T-helper 17 cell (primary cell): ENCODE data around the gene AUTS2. TPM values are rescaled to one million over a fixed set of nuclear protein-coding genes. Genes with fewer than 3 reads are reported as not detected.
"Not testable (repeated sequence)": the region's sequence is repeated elsewhere in the genome, so short reads cannot be mapped to it uniquely, and the experiment has no call there.

Experiments used
- ATAC-seq: fragments of 150-1000 bp; cut with Tn5 transposase; 2 replicates; pipeline ENCODE4 v1.10.0; 2021; ENCODE audit warnings: mild to moderate bottlenecking, moderate library complexity
- DNase-seq, 3 donors: peaks; one replicate each; pipeline versions ENCODE4 v3.0.0 to v3.0.0-alpha.2; 2020 to 2021
- H3K9me3 ChIP-seq: one replicate; pipeline ENCODE4 v1.7.0; 2013; ENCODE audit warnings: low read length, mild to moderate bottlenecking; ENCODE audit not compliant: control insufficient read depth, poor library complexity, severe bottlenecking
- H3K27ac Mint-ChIP-seq: one replicate; pipeline ENCODE4 v1.8.0; 2022; ENCODE audit warnings: mild to moderate bottlenecking, moderate library complexity, mixed read lengths
- H3K27me3 Mint-ChIP-seq: one replicate; pipeline ENCODE4 v1.8.0; 2022; ENCODE audit warnings: mixed read lengths
- H3K36me3 Mint-ChIP-seq: one replicate; pipeline ENCODE4 v1.8.0; 2022; ENCODE audit warnings: low read depth, mixed read lengths
- H3K4me1 Mint-ChIP-seq: one replicate; pipeline ENCODE4 v1.8.0; 2022; ENCODE audit warnings: mild to moderate bottlenecking, mixed read lengths
- H3K4me3 Mint-ChIP-seq: one replicate; pipeline ENCODE4 v1.8.0; 2022; ENCODE audit warnings: mild to moderate bottlenecking, moderate library complexity, mixed read lengths
- total RNA-seq, 4 donors: library from RNA in 2 of 4; stranded (reverse) in 2 of 4; gene quantifications; one replicate each; pipeline ENCODE4 v1.2.3 and lab custom pipeline; 2022 to 2026

Gene AUTS2
- total RNA-seq, 2 donors from 2014 or later: 84.2 to 89.5 TPM

GRCh38 chr7:70636169-70636568 lies 1037.9 kb downstream of the AUTS2 start:
- no peak overlapping the region for H3K4me3 Mint-ChIP-seq
- ATAC-seq: no peak
- no peaks in the 10 kb centered on the region for H3K9me3 ChIP-seq
- peaks cover 9% of the 10 kb centered on the region for H3K4me1 Mint-ChIP-seq
- H3K27ac Mint-ChIP-seq: no peak overlapping the region
- DNase-seq: no peak
- no peaks in the 10 kb centered on the region for H3K36me3 Mint-ChIP-seq
- H3K27me3 Mint-ChIP-seq: no peaks in the 10 kb centered on the region

- no peak for DNase-seq
- Mint-ChIP-seq H3K36me3 (no peaks in the 10 kb centered on the region), H3K4me3 (no peak overlapping the region), H3K4me1 (peaks cover 9% of the 10 kb centered on the region), H3K27ac (no peak overlapping the region), H3K27me3 (no peaks in the 10 kb centered on the region)
- H3K9me3 ChIP-seq: no peaks in the 10 kb centered on the region
- ATAC-seq: no peak
These were observed 1039.5 kb downstream of the AUTS2 start for GRCh38 chr7:70637726-70638125.

GRCh38 chr7:70638158-70639107 lies 1040.2 kb downstream of the AUTS2 start:
- ATAC-seq: no peak
- no peaks in the 10 kb centered on the region for H3K36me3 Mint-ChIP-seq

GRCh38 chr7:70640266-70640833 lies 1042.1 kb downstream of the AUTS2 start:
- no peak overlapping the region for H3K4me3 Mint-ChIP-seq
- peaks cover 4% of the 10 kb centered on the region for H3K4me1 Mint-ChIP-seq

More at GRCh38 chr7:70638158-70639107, 1040.2 kb downstream of the AUTS2 start:
- no peak for DNase-seq
- Mint-ChIP-seq H3K27me3 (no peaks in the 10 kb centered on the region), H3K4me3 (no peak overlapping the region), H3K4me1 (peaks cover 9% of the 10 kb centered on the region), H3K27ac (no peak overlapping the region)
- no peaks in the 10 kb centered on the region for H3K9me3 ChIP-seq

GRCh38 chr7:70641882-70642281 lies 1043.6 kb downstream of the AUTS2 start:
- no peaks in the 10 kb centered on the region for H3K9me3 ChIP-seq
- Mint-ChIP-seq H3K27ac (no peak overlapping the region), H3K4me3 (no peak overlapping the region), H3K36me3 (no peaks in the 10 kb centered on the region), H3K27me3 (no peaks in the 10 kb centered on the region), H3K4me1 (peaks cover 4% of the 10 kb centered on the region)
- no peak for DNase-seq
- ATAC-seq: no peak

More at GRCh38 chr7:70640266-70640833, 1042.1 kb downstream of the AUTS2 start:
- H3K27me3 Mint-ChIP-seq: no peaks in the 10 kb centered on the region
- H3K9me3 ChIP-seq: no peaks in the 10 kb centered on the region
- DNase-seq (no peak), ATAC-seq (no peak)
- H3K27ac Mint-ChIP-seq: no peak overlapping the region
- H3K36me3 Mint-ChIP-seq: no peaks in the 10 kb centered on the region

- no peaks in the 10 kb centered on the region for H3K27me3 Mint-ChIP-seq
- peak overlapping the region; percentile 12 for H3K27ac Mint-ChIP-seq
- no peaks in the 10 kb centered on the region for H3K36me3 Mint-ChIP-seq
- H3K9me3 ChIP-seq: no peaks in the 10 kb centered on the region
- peaks cover 7% of the 10 kb centered on the region for H3K4me1 Mint-ChIP-seq
- DNase-seq (no peak), ATAC-seq (no peak)
- H3K4me3 Mint-ChIP-seq: no peak overlapping the region
These were observed 1047.0 kb downstream of the AUTS2 start for GRCh38 chr7:70645279-70645678.

GRCh38 chr7:70645876-70646351 lies 1047.6 kb downstream of the AUTS2 start:
- Mint-ChIP-seq H3K27ac (peak overlapping the region; percentile 12), H3K4me1 (peaks cover 7% of the 10 kb centered on the region), H3K27me3 (no peaks in the 10 kb centered on the region), H3K4me3 (no peak overlapping the region), H3K36me3 (no peaks in the 10 kb centered on the region)
- no peak for ATAC-seq
- H3K9me3 ChIP-seq: no peaks in the 10 kb centered on the region
- no peak for DNase-seq

GRCh38 chr7:70646536-70647248 lies 1048.4 kb downstream of the AUTS2 start:
- Mint-ChIP-seq H3K4me3 (no peak overlapping the region), H3K27me3 (no peaks in the 10 kb centered on the region), H3K36me3 (no peaks in the 10 kb centered on the region), H3K27ac (no peak overlapping the region), H3K4me1 (peaks cover 7% of the 10 kb centered on the region)
- DNase-seq: no peak
- no peaks in the 10 kb centered on the region for H3K9me3 ChIP-seq
- no peak for ATAC-seq

GRCh38 chr7:70647801-70648498 lies 1049.7 kb downstream of the AUTS2 start:
- Mint-ChIP-seq H3K36me3 (no peaks in the 10 kb centered on the region), H3K4me1 (peaks cover 7% of the 10 kb centered on the region)

GRCh38 chr7:70648499-70648861 lies 1050.2 kb downstream of the AUTS2 start:
- DNase-seq, H3K36me3 Mint-ChIP-seq, H3K27me3 Mint-ChIP-seq, H3K9me3 ChIP-seq, H3K4me1 Mint-ChIP-seq: not testable (repeated sequence)
- ATAC-seq: peak; percentile 40
- Mint-ChIP-seq H3K4me3 (peak overlapping the region; percentile 69), H3K27ac (peak overlapping the region; percentile 90)

More at GRCh38 chr7:70647801-70648498, 1049.7 kb downstream of the AUTS2 start:
- ATAC-seq: peak; percentile 97
- peak overlapping the region; percentile 90 for H3K27ac Mint-ChIP-seq
- H3K9me3 ChIP-seq: no peaks in the 10 kb centered on the region
- DNase-seq: peak; percentile 47 to 61 (median 53)
- no peaks in the 10 kb centered on the region for H3K27me3 Mint-ChIP-seq
- H3K4me3 Mint-ChIP-seq: peak overlapping the region; percentile 69

GRCh38 chr7:70649323-70649722 lies 1051.0 kb downstream of the AUTS2 start:
- Mint-ChIP-seq H3K4me1 (peaks cover 7% of the 10 kb centered on the region), H3K27ac (peak overlapping the region; percentile 90), H3K4me3 (no peak overlapping the region), H3K27me3 (no peaks in the 10 kb centered on the region), H3K36me3 (no peaks in the 10 kb centered on the region)
- no peaks in the 10 kb centered on the region for H3K9me3 ChIP-seq
- no peak for DNase-seq
- ATAC-seq: no peak

GRCh38 chr7:70654146-70654545 lies 1055.9 kb downstream of the AUTS2 start:
- no peaks in the 10 kb centered on the region for H3K9me3 ChIP-seq
- Mint-ChIP-seq H3K27ac (no peak overlapping the region), H3K27me3 (no peaks in the 10 kb centered on the region), H3K36me3 (no peaks in the 10 kb centered on the region), H3K4me3 (no peak overlapping the region), H3K4me1 (no peaks in the 10 kb centered on the region)
- ATAC-seq (no peak), DNase-seq (no peak)
